Measurements from ENCODE around the gene GP9. TPM values are rescaled to one million over a fixed set of nuclear protein-coding genes. Genes with fewer than 3 reads are reported as not detected.

GP9 gene
- total RNA-seq, 3 donors from 2014 or later (not counting 1 experiment from before 2014, with no cell fraction given), result 0.86 to 8.6 (median 3.8) TPM

- H3K4me3 ChIP-seq (ENCODE audit: low read length), result no peak overlapping the region
- H3K27ac ChIP-seq (ENCODE audit: low read length), result no peak overlapping the region
- peak overlapping the region; percentile 49 for H3K4me3 Mint-ChIP-seq
- ATAC-seq (no peak), DNase-seq (no peak)
- intact Hi-C loops (cut with micrococcal nuclease), result no loop called here
- TF ChIP-seq CTCF (IDR thresholded peaks at IDR 0.05), result no peak
- H3K36me3 Mint-ChIP-seq, result no peaks in the 10 kb centered on the region
- H3K27me3 ChIP-seq (ENCODE audit: control insufficient read depth, insufficient read depth, low read length), result no peaks in the 10 kb centered on the region
- H3K9me3 ChIP-seq (ENCODE audit: control insufficient read depth, insufficient read depth, low read length), result no peaks in the 10 kb centered on the region
- peak overlapping the region; percentile 75 to 93 for H3K27ac Mint-ChIP-seq
- H3K36me3 ChIP-seq (ENCODE audit: control insufficient read depth, insufficient read depth, low read length), result no peaks in the 10 kb centered on the region
- H3K9me3 Mint-ChIP-seq, result no peaks in the 10 kb centered on the region
- H3K4me1 Mint-ChIP-seq, result peaks cover 55 to 56% of the 10 kb centered on the region in 2 donors
- 96% methylated on average over 9 of the region's 9 CpGs for WGBS (ENCODE audit: insufficient coverage)
- peaks cover 53% of the 10 kb centered on the region for H3K4me1 ChIP-seq (ENCODE audit: control insufficient read depth, insufficient read depth, low read length)
- no peaks in the 10 kb centered on the region for H3K27me3 Mint-ChIP-seq (ENCODE audit: low read depth in 2 of 2)
Observed at GRCh38 chr3:129018751-129019150, 41.8 kb upstream of the GP9 start.

DNA sequence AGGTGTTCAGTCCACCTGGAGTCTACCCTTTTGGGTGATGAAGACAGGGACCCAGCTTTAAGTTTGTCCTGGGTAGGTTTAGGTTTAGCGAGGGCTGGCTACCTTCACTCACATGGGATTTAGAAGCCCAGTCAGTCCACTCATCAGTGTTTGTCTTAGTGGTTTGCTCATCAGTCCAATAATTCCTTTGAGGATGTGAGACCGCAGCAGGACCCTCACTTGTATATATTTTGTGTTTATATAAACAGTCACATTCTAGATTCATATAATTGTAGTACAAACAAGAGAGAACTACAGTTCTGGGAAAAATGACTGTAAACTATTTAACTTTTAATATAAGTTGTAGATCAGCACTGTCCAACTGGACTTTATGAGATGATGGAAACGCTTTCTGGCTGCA is 41.3 kb upstream of the GP9 start:
- Histone ChIP-seq H3K27me3 (ENCODE audit: control insufficient read depth, insufficient read depth, low read length) (no peaks in the 10 kb centered on the region), H3K4me1 (ENCODE audit: control insufficient read depth, insufficient read depth, low read length) (peaks cover 53% of the 10 kb centered on the region), H3K4me3 (ENCODE audit: low read length) (no peak overlapping the region), H3K36me3 (ENCODE audit: control insufficient read depth, insufficient read depth, low read length) (no peaks in the 10 kb centered on the region), H3K27ac (ENCODE audit: low read length) (no peak overlapping the region), H3K9me3 (ENCODE audit: control insufficient read depth, insufficient read depth, low read length) (no peaks in the 10 kb centered on the region)
- Mint-ChIP-seq H3K27me3 (ENCODE audit: low read depth in 2 of 2) (no peaks in the 10 kb centered on the region), H3K4me3 (no peak overlapping the region), H3K27ac (peak overlapping the region; percentile 75 to 93), H3K9me3 (no peaks in the 10 kb centered on the region), H3K4me1 (peaks cover 54 to 56% of the 10 kb centered on the region in 2 donors), H3K36me3 (no peaks in the 10 kb centered on the region)
- DNase-seq (no peak), ATAC-seq (no peak)
- no peak for TF ChIP-seq CTCF (IDR thresholded peaks at IDR 0.05)
- 100% methylated on average over 2 of the region's 3 CpGs for WGBS (ENCODE audit: insufficient coverage)
- intact Hi-C loops (cut with micrococcal nuclease), result no loop called here

- H3K9me3 ChIP-seq (ENCODE audit: control insufficient read depth, insufficient read depth, low read length), result no peaks in the 10 kb centered on the region
- Mint-ChIP-seq H3K27me3 (ENCODE audit: low read depth in 2 of 2) (no peaks in the 10 kb centered on the region), H3K9me3 (no peaks in the 10 kb centered on the region), H3K4me1 (peaks cover 48 to 52% of the 10 kb centered on the region in 2 donors), H3K36me3 (no peaks in the 10 kb centered on the region), H3K27ac (no peak overlapping the region), H3K4me3 (no peak overlapping the region)
- no peak for DNase-seq
- WGBS (ENCODE audit: insufficient coverage), result 93% methylated on average over 5 of the region's 5 CpGs
- no peak overlapping the region for H3K27ac ChIP-seq (ENCODE audit: low read length)
- no peaks in the 10 kb centered on the region for H3K27me3 ChIP-seq (ENCODE audit: control insufficient read depth, insufficient read depth, low read length)
- no peak for ATAC-seq
- no peak overlapping the region for H3K4me3 ChIP-seq (ENCODE audit: low read length)
- H3K36me3 ChIP-seq (ENCODE audit: control insufficient read depth, insufficient read depth, low read length), result no peaks in the 10 kb centered on the region
- peaks cover 41% of the 10 kb centered on the region for H3K4me1 ChIP-seq (ENCODE audit: control insufficient read depth, insufficient read depth, low read length)
- TF ChIP-seq CTCF (IDR thresholded peaks at IDR 0.05), result no peak
- intact Hi-C loops (cut with micrococcal nuclease), result no loop called here
Observed at GRCh38 chr3:129020691-129021090, 39.9 kb upstream of the GP9 start.

DNA sequence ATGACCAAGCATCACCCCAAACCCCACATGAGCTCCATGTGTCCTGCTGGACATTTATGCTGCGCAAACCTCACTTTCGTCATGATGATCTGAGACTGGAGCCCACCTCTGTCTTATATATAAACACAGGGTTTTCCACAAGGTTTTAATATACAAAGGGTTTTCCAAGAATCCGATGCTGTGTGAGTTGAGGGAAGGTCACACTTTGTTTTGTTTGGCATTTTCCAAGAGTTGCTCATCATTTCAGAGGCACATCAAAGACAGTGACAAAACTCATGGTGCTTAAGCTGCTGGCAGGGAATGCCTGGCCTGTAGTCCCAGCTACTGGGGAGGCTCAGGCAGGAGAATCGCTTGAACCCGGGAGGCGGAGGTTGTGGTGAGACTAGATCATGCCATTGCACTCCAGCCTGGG is 39.4 kb upstream of the GP9 start:
- Mint-ChIP-seq H3K27me3 (ENCODE audit: low read depth in 2 of 2) (no peaks in the 10 kb centered on the region), H3K9me3 (no peaks in the 10 kb centered on the region), H3K4me3 (no peak overlapping the region), H3K27ac (no peak overlapping the region), H3K36me3 (no peaks in the 10 kb centered on the region), H3K4me1 (peaks cover 48 to 52% of the 10 kb centered on the region in 2 donors)
- ATAC-seq (no peak), DNase-seq (no peak)
- Histone ChIP-seq H3K36me3 (ENCODE audit: control insufficient read depth, insufficient read depth, low read length) (no peaks in the 10 kb centered on the region), H3K27ac (ENCODE audit: low read length) (no peak overlapping the region), H3K4me3 (ENCODE audit: low read length) (no peak overlapping the region), H3K4me1 (ENCODE audit: control insufficient read depth, insufficient read depth, low read length) (peaks cover 41% of the 10 kb centered on the region), H3K27me3 (ENCODE audit: control insufficient read depth, insufficient read depth, low read length) (no peaks in the 10 kb centered on the region), H3K9me3 (ENCODE audit: control insufficient read depth, insufficient read depth, low read length) (no peaks in the 10 kb centered on the region)
- over 99% methylated on average over 6 of the region's 6 CpGs for WGBS (ENCODE audit: insufficient coverage)
- intact Hi-C loops (cut with micrococcal nuclease), result no loop called here
- TF ChIP-seq CTCF (IDR thresholded peaks at IDR 0.05), result no peak
